CD4-positive, alpha-beta T cell treated with Interleukin-15 for 4 hours (primary cell): ENCODE results near the gene EXOC5.

Experiments used
- DNase-seq: peaks from one replicate; pipeline ENCODE4 v3.0.0-alpha.2; 2020; ENCODE audit warnings: low spot score

EXOC5 gene

DNA sequence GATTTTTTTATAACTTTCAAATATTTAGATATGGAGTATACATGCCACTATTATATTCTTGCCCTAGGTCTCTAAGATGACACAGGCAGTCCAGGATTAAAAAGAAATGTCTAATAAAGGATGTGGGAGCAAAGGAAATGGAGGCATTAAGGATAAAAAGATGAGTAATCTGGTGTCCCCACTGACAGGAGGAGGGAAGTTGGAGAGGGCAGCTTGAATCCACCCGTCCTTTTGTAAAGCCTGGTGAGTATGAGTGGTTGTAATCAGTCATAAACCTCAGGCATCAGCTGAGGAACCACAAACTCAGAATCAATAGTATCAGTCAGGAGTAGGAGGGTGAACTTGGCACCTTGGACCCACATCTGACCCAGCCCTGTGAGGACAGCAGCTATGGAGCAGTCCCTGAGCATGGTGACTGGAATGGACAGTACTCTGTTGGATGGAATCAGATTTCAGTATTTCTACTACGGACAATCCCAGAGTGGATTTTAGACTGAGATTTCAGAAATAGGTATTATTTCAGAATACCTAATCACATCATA is 100.5 kb downstream of the EXOC5 start:
- no peak for DNase-seq

DNA sequence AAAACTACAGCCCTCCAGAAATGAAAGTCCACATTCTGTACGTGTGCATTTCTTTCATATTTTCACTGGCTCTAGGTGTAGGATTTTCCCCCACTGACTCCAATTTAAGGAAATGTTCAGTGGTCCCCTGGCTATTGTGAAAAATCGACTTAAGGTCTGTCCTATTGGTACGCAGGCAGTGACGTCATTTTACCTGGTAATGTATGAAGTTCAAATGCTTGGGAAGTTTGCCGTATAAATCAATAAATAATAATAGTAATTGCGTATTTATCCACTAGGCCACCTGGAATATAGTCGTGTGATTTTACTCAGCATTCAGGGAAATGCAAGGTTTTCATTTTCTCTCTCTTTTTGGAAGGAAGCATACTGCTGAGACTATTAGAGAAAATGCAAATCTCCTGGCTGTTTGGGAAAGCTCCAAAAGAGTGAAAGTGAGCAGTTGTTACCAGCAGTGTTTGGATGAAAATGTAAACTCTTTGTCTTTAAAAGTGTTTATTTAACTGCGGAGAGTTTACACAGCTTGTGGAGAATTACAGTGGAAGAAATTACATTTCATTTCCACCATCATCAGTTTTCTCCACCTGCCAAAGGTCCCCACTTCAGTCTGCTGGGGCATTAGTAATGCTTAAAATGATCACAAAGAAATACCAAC is 107.0 kb downstream of the EXOC5 start:
- DNase-seq: no peak

DNA sequence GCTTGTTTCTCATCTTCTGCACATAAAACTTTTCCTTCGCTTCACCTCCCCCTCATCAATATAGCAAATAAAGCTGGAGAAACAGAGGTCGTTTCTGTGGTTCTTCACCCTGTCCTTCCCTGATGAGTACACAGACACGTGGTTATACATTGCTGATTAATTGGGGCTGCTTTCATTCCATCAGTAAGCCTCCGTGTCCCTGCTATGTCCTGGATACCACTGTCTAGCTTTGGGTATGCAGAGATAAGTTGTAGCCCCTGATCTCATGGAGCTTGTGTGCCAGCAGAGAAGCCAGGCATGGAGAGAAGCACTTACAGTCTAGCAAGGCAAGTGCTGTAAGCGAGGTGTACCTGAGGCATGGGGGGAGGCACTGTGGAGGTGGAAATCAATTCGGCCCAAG is 108.4 kb downstream of the EXOC5 start:
- DNase-seq: no peak

DNA sequence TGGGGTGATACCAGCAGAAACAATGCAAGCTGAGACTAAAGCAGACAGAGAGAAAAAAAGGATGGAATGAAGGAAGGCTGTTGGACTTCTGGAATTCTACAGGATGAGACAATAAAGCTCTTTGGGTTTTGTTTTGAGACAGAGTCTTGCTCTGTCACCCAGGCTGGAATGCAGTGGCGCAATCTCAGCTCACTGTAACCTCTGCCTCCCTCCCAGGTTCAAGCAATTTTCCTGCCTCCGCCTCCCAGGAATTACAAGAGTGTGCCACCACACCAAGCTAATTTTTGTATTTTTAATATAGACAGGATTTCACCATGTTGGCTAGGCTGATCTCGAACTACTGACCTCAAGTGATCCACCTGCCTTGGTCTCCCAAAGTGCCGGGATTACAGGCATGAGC is 115.4 kb downstream of the EXOC5 start:
- no peak for DNase-seq
